Posterior vena cava (tissue), 2 donors: ENCODE measurements around the gene KIF24. TPM values are rescaled to one million over a fixed set of nuclear protein-coding genes. Genes with fewer than 3 reads are reported as not detected.
A peak's percentile ranks its signal among the peaks of the same experiment; 100 is the strongest.
"Not testable (repeated sequence)": the region's sequence is repeated elsewhere in the genome, so short reads cannot be mapped to it uniquely, and the experiment has no call there.

Source experiments
- DNase-seq: peaks from one replicate; pipeline ENCODE4 v3.0.0-alpha.2; 2020; ENCODE audit warnings: low spot score
- intact Hi-C, 2 donors: fragments of 100-400 bp; cut with DNase I; formaldehyde crosslinking; loops; one replicate each; pipeline versions ENCODE4 v1.14.1 to v1.14.2; 2022 to 2023
- long read RNA-seq, 2 donors: library from polyadenylated mRNA; unstranded; transcript quantifications; one replicate each; pipeline ENCODE4 v2.0.0, GENCODE V29; 2020 to 2021
- total RNA-seq, 2 donors: library from RNA; stranded (reverse); fragmentation: NEBNext Ultra II Directional; extraction: Animal tissue kit (Norgen Biotek cat#: 25700); gene quantifications; one replicate each; pipeline ENCODE4 v1.2.1, GENCODE V29; 2021
- donor health status: DM: yes; HTN: yes; CAD: no.
- donor health status: DM: yes; HTN: yes; CAD: no.

Gene KIF24
- under 1 TPM; 0.38 to 0.74 TPM for total RNA-seq
- long read RNA-seq, donor 1: 0 reads
- long read RNA-seq, donor 2: 0 reads

- intact Hi-C loops: no loop called here
- DNase-seq: peak; percentile 98
These were observed at the start of gene KIF24, which contains the start of gene NUDT2 for GRCh38 chr9:34328987-34329832. Gene KIF24 (minus strand): TSS chr9:34329268. CDS start chr9:34311346, 17,922 bp downstream. Gene NUDT2 (plus strand): TSS chr9:34329569. CDS start chr9:34339040, 9,471 bp downstream.

- DNase-seq: no peak
- intact Hi-C loops: loop anchor here in 1 of 2 donors (2.0 kb wide), 1 partner anchor 46 kb away; no protein-coding TSS in a partner anchor
These were observed 49.5 kb upstream of the KIF24 start for GRCh38 chr9:34378376-34379060.

GRCh38 chr9:34377404-34377746 lies 48.3 kb upstream of the KIF24 start:
- DNase-seq: peak; percentile 81
- intact Hi-C loops: loop anchor here in 1 of 2 donors (2.0 kb wide), 1 partner anchor 39 kb away; no protein-coding TSS in a partner anchor

- peak; percentile 97 for DNase-seq
- intact Hi-C loops: loop anchor here in 1 of 2 donors (2.0 kb wide), 1 partner anchor 38 kb away; no protein-coding TSS in a partner anchor
These were observed 47.7 kb upstream of the KIF24 start, which contains the start of gene MYORG for GRCh38 chr9:34376596-34377403. Gene MYORG (minus strand): TSS chr9:34376898. CDS start chr9:34372943, 3,955 bp downstream.

- intact Hi-C loops: loop anchor here in 1 of 2 donors (2.0 kb wide), 1 partner anchor 37 kb away; no protein-coding TSS in a partner anchor
- peak; percentile 89 for DNase-seq
These were observed 47.0 kb upstream of the KIF24 start for GRCh38 chr9:34375901-34376595.

GRCh38 chr9:34374905-34375552 lies 46.0 kb upstream of the KIF24 start:
- intact Hi-C loops: loop anchor here in 1 of 2 donors (5.0 kb wide), 1 partner anchor 333 kb away; no protein-coding TSS in a partner anchor

GRCh38 chr9:34374339-34374738 lies 45.3 kb upstream of the KIF24 start:
- intact Hi-C loops: loop anchor here in 1 of 2 donors (5.0 kb wide), 1 partner anchor 332 kb away; no protein-coding TSS in a partner anchor
- no peak for DNase-seq

More at GRCh38 chr9:34374905-34375552, 46.0 kb upstream of the KIF24 start:
- DNase-seq: no peak

- intact Hi-C loops: loop anchor here in 1 of 2 donors (5.0 kb wide), 1 partner anchor 331 kb away; no protein-coding TSS in a partner anchor
- no peak for DNase-seq
These were observed 44.7 kb upstream of the KIF24 start for GRCh38 chr9:34373749-34374148.

- DNase-seq: no peak
- intact Hi-C loops: loop anchor here in 1 of 2 donors (5.0 kb wide), 1 partner anchor 330 kb away; no protein-coding TSS in a partner anchor
These were observed 43.5 kb upstream of the KIF24 start for GRCh38 chr9:34372467-34373011.

GRCh38 chr9:34371886-34372466 lies 42.9 kb upstream of the KIF24 start:
- intact Hi-C loops: loop anchor here in 1 of 2 donors (5.0 kb wide), 1 partner anchor 330 kb away; no protein-coding TSS in a partner anchor
- no peak for DNase-seq

- no peak for DNase-seq
- intact Hi-C loops: loop anchor here in 1 of 2 donors (5.0 kb wide), 1 partner anchor 329 kb away; no protein-coding TSS in a partner anchor
These were observed 42.2 kb upstream of the KIF24 start for GRCh38 chr9:34370970-34371880.

GRCh38 chr9:34370335-34370969 lies 41.4 kb upstream of the KIF24 start:
- intact Hi-C loops: loop anchor here in 1 of 2 donors (5.0 kb wide), 1 partner anchor 328 kb away; no protein-coding TSS in a partner anchor
- no peak for DNase-seq

- intact Hi-C loops: loop anchor here in 1 of 2 donors (5.0 kb wide), 1 partner anchor 327 kb away; no protein-coding TSS in a partner anchor
- DNase-seq: no peak
These were observed 40.6 kb upstream of the KIF24 start for GRCh38 chr9:34369636-34370035.

- intact Hi-C loops, DNase-seq: not testable (repeated sequence)
These were observed 39.7 kb upstream of the KIF24 start for GRCh38 chr9:34368796-34369195.

- intact Hi-C loops, DNase-seq: not testable (repeated sequence)
These were observed 38.8 kb upstream of the KIF24 start for GRCh38 chr9:34367751-34368410.
